Measurements from ENCODE around the gene PBLD.
"Not testable (repeated sequence)": the region's sequence is repeated elsewhere in the genome, so short reads cannot be mapped to it uniquely, and the experiment has no call there.

Gene PBLD

DNA sequence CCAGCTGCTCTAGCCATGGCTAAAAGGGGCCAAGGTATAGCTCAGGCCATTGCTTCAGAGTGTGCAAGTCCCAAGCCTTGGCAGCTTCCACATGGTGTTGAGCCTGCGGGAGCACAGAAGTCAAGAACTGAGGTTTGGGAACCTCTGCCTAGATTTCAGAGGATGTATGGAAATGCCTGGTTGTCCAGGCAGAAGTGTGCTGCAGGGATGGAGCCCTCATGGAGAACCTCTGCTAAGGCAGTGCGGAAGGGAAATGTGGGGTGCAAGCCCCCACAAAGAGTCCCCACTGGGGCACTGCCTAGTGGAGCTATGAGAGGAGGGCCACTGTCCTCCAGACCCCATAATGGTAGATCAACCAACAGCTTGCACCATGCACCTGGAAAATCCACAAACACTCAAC lies 54.9 kb downstream of the PBLD start:
- not testable (repeated sequence) for H3K4me1 ChIP-seq (ENCODE audit: control insufficient read depth, insufficient read depth, low read length); H3K4me3 ChIP-seq (ENCODE audit: low read length); H3K9me3 ChIP-seq (ENCODE audit: control insufficient read depth, insufficient read depth, low read length); H3K27ac ChIP-seq (ENCODE audit: low read length); H3K36me3 ChIP-seq (ENCODE audit: control insufficient read depth, insufficient read depth, low read length); H3K27me3 ChIP-seq (ENCODE audit: control insufficient read depth, insufficient read depth, low read length); DNase-seq (ENCODE audit: low read depth, low spot score)
- no CpG with 5 or more reads among the region's 2 CpGs for WGBS (ENCODE audit: insufficient coverage, insufficient read length)

DNA sequence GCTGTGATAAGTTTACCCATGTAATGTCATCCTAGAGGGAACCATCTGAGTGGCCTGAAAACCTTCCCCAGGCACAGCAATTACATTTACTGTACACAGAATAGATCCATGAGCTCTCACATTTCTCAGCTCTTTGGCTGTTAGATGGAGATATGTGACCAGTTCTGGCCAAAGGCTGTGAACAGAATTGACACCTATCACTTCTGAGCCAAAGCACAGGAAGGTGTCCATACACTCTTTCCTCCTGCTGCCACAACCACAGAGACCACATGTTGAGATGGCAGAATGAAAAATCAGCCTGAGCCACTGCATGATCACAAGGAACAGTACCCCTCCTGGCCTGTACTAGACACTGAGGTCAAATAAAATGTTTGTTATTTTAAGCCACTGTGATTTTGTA lies 56.5 kb downstream of the PBLD start:
- H3K9me3 ChIP-seq (ENCODE audit: control insufficient read depth, insufficient read depth, low read length), result peaks cover 2% of the 10 kb centered on the region
- H3K27me3 ChIP-seq (ENCODE audit: control insufficient read depth, insufficient read depth, low read length), result no peaks in the 10 kb centered on the region
- H3K27ac ChIP-seq (ENCODE audit: low read length), result no peak overlapping the region
- DNase-seq (ENCODE audit: low read depth, low spot score), result no peak
- no peak overlapping the region for H3K4me3 ChIP-seq (ENCODE audit: low read length)
- no peaks in the 10 kb centered on the region for H3K4me1 ChIP-seq (ENCODE audit: control insufficient read depth, insufficient read depth, low read length)
- no peaks in the 10 kb centered on the region for H3K36me3 ChIP-seq (ENCODE audit: control insufficient read depth, insufficient read depth, low read length)

DNA sequence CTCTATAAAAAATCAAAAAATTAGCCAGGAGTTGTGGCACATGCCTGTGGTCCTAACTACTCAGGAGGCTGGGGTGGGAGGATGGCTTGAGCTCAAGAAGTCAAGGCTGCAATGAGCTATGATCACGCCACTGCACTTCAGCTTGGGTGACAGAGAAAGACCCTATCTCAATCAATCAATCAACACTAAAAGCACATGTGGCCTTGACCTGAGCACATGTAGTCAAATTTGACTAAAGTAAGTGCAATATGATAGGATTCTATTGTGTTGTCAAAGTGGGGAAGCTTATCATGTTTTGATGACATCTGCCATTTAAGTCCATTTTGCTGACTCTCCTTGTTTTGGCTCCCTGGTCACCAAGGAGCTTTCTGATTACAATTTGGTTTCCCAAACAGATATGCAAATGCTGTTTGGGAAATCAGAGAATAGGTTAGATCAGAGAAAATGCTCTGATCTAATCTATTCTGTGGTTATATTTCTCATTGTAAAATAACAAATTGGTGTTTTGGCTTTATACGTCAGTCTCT lies 57.1 kb downstream of the PBLD start:
- H3K36me3 ChIP-seq (ENCODE audit: control insufficient read depth, insufficient read depth, low read length), result no peaks in the 10 kb centered on the region
- DNase-seq (ENCODE audit: low read depth, low spot score), result no peak
- H3K27ac ChIP-seq (ENCODE audit: low read length), result no peak overlapping the region
- no CpG with 5 or more reads among the region's 2 CpGs for WGBS (ENCODE audit: insufficient coverage, insufficient read length)
- H3K9me3 ChIP-seq (ENCODE audit: control insufficient read depth, insufficient read depth, low read length), result peaks cover 2% of the 10 kb centered on the region
- H3K4me3 ChIP-seq (ENCODE audit: low read length), result no peak overlapping the region
- H3K4me1 ChIP-seq (ENCODE audit: control insufficient read depth, insufficient read depth, low read length), result no peaks in the 10 kb centered on the region
- H3K27me3 ChIP-seq (ENCODE audit: control insufficient read depth, insufficient read depth, low read length), result no peaks in the 10 kb centered on the region

DNA sequence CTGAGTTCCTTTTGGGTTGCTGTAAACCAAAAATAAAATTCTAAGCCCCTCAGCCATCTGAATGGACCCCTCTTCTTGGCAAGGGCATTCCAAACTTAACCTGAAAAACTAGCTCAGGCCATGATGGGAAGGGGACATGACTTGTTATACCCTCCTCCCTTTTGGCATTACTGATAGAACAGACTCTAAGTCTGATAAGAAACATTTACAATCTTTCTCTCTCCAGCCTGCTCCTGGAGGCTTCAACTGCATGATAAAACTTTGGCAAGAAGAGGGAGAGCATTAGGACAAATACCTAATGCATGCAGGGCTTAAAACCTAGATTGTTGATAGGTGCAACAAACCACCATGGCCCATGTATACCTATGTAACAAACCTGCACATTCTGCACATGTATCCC lies 59.9 kb downstream of the PBLD start:
- Histone ChIP-seq H3K27me3 (ENCODE audit: control insufficient read depth, insufficient read depth, low read length) (no peaks in the 10 kb centered on the region), H3K4me1 (ENCODE audit: control insufficient read depth, insufficient read depth, low read length) (no peaks in the 10 kb centered on the region), H3K27ac (ENCODE audit: low read length) (no peak overlapping the region), H3K36me3 (ENCODE audit: control insufficient read depth, insufficient read depth, low read length) (no peaks in the 10 kb centered on the region), H3K4me3 (ENCODE audit: low read length) (no peak overlapping the region), H3K9me3 (ENCODE audit: control insufficient read depth, insufficient read depth, low read length) (no peaks in the 10 kb centered on the region; the same call in 1 of the 2 replicates)
- DNase-seq (ENCODE audit: low read depth, low spot score), result no peak

DNA sequence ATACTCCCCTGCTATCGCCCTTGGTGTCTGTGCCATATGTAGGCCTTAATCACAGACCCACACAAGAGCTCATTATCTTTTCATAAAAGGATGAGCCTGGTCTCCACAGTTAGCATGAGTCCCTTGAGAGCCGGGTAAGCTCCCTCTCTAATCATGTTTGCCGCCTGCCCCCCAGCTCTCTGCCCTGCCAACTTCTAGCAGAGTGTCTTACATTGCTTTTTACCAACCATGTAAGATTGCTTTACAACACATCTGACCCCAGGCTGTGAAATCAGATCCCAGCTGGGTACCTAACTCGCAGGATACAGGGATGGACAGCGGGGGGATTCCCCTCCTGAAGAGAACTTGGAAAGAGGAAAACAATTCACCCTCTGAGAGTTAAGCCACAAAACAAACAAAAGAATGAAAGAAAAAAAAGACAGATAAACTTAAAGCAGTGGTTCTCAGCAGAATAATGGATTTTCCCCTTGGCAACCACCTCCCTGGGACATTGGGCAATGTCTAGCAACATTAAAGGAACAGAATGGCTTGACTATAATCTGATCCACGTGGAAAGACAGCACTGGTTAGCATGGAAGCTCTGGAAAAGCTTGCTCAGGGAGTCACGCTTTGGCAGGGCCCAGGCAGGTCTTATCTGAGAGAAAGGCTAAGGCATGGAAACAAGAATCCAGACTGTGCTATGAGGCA lies 61.4 kb downstream of the PBLD start:
- H3K27ac ChIP-seq (ENCODE audit: low read length), result no peak overlapping the region
- WGBS (ENCODE audit: insufficient coverage, insufficient read length), result no CpG with 5 or more reads among the region's 7 CpGs
- H3K4me1 ChIP-seq (ENCODE audit: control insufficient read depth, insufficient read depth, low read length), result no peaks in the 10 kb centered on the region
- no peak overlapping the region for H3K4me3 ChIP-seq (ENCODE audit: low read length)
- H3K9me3 ChIP-seq (ENCODE audit: control insufficient read depth, insufficient read depth, low read length), result no peaks in the 10 kb centered on the region
- H3K27me3 ChIP-seq (ENCODE audit: control insufficient read depth, insufficient read depth, low read length), result no peaks in the 10 kb centered on the region
- no peaks in the 10 kb centered on the region for H3K36me3 ChIP-seq (ENCODE audit: control insufficient read depth, insufficient read depth, low read length)
- DNase-seq (ENCODE audit: low read depth, low spot score), result no peak

DNA sequence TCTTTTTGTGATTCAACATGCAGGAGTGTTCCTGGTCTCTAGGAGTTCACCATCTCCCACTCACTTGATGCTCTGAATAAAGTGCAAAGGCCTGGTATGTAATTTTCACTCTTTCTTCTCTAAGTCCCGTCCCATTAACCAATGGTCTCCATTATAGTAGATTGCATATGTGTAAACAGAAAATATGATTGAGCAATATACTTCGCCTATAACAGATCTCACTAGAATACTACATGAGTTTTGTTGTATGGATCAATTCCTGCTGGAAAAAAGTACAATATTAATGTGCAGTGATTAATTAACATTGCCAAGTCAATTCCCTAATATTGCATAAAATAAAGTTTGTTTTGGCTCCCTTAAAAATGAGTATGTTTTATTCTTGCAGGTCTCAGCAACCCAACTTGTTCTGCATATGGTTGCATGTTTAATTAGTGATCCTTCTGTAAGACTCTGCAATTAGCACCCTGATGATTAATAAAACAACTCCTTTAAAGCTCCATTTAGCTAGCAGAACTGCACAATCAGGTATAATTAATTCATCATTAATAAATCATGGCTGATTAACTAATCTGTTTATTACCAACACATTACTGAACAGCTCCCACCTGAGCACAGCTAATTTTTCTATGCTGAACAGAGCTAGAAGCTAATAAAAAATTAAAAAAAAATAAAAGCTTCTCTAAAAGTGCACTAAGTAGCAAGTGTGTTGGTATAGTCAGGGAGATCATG lies 63.0 kb downstream of the PBLD start:
- Histone ChIP-seq H3K27me3 (ENCODE audit: control insufficient read depth, insufficient read depth, low read length) (no peaks in the 10 kb centered on the region), H3K4me1 (ENCODE audit: control insufficient read depth, insufficient read depth, low read length) (no peaks in the 10 kb centered on the region), H3K27ac (ENCODE audit: low read length) (no peak overlapping the region), H3K36me3 (ENCODE audit: control insufficient read depth, insufficient read depth, low read length) (no peaks in the 10 kb centered on the region), H3K4me3 (ENCODE audit: low read length) (no peak overlapping the region), H3K9me3 (ENCODE audit: control insufficient read depth, insufficient read depth, low read length) (no peaks in the 10 kb centered on the region)
- no peak for DNase-seq (ENCODE audit: low read depth, low spot score)
- no CpG with 5 or more reads among the region's 2 CpGs for WGBS (ENCODE audit: insufficient coverage, insufficient read length)

DNA sequence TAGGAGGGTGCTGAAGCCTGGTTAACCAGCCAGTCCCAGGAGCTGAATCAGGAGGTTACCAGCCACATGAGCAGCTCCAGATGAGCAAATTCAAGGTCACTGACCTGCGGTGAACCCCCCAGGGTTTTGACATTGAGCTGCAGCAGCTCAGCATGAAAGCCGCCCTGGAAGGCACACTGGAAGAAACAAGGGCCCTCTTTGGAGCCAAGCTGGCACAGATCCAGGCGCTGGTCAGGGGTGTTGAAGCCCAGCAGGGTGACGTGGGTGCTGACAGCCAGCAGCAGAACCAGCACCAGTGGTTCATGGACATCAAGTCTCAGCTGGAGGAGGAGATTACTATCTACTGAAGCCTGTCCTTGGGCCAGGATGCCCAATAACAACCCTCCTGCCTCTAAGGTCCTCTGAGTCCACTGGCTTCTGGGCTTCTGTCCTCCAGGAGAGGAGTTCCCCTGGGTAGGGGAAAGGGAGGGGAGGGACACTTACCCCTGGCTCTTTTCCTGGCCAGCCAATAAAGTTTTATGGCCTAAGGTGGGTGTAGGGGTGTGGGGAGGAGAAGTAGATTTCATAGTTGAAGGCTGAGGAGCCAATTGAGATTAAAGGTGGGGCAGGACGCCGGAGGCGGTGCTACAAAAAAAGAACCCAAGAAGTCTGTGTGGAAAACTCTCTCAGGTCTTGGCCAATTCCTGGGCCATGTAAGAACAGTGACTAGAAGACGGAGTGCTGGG lies 71.4 kb downstream of the PBLD start:
- H3K4me3 ChIP-seq (ENCODE audit: low read length), result no peak overlapping the region
- no CpG with 5 or more reads among the region's 8 CpGs for WGBS (ENCODE audit: insufficient coverage, insufficient read length)
- H3K9me3 ChIP-seq (ENCODE audit: control insufficient read depth, insufficient read depth, low read length), result no peaks in the 10 kb centered on the region
- H3K27me3 ChIP-seq (ENCODE audit: control insufficient read depth, insufficient read depth, low read length), result no peaks in the 10 kb centered on the region
- H3K4me1 ChIP-seq (ENCODE audit: control insufficient read depth, insufficient read depth, low read length), result no peaks in the 10 kb centered on the region
- no peak for DNase-seq (ENCODE audit: low read depth, low spot score)
- H3K27ac ChIP-seq (ENCODE audit: low read length), result no peak overlapping the region
- H3K36me3 ChIP-seq (ENCODE audit: control insufficient read depth, insufficient read depth, low read length), result no peaks in the 10 kb centered on the region

DNA sequence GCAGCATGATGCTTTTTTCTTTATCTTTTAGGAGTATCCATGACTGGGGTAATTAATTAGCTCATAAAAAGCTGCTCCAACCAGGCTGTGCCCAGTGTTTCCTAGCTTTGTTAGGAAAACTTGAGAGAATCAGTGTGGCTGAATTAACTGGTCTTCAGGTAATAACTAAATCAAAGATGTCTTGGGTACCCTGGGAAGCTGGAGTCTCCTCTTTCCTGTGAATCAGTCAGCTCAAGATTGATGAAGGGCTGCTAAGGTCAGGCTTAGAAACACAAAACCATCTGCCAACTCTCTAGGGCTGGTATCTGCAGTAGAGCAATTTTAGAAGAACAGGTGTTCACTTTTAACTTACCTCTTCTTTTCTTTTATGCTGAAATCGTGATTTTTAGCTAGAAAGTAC lies 79.4 kb downstream of the PBLD start:
- no CpG with 5 or more reads among the region's 1 CpG for WGBS (ENCODE audit: insufficient coverage, insufficient read length)

DNA sequence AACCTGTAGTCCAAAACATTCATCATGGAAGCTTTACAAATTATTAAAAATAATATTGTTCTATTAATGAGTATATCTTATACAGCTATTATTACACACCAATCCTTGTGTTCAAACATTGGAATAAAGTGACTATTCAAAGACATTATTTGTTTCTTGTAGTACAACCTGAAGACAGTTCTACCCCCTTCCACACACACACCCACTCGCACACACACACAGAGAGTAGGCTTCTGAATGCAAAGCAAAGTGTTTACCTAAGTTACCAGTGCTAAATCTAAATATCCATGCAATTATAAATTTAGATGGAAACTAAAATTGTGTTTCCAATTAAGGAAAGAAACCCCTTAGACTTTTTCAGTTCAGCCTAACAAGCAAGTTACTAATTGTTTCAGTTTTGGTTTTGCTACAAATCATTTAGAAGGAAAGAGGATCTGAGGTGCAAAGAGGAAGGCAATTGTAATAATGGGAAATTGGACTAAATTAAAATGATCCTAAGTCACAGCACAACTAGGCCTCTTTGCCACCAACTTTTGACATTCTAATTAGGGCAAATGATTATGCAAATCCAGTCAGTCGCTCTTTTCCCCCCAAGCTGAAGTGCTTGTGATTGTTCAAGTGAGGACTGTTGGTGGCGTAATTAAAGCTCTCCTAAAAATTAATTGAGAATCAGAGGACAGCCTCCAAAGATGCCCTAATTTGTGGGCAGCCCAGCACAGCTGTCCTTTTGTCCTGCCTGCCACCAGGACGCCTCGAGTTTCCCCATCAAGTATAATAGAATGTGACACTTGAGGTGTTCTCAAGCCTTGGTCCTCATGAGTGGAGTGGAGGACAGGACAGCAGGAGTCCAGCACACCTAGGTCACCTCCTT lies 80.9 kb downstream of the PBLD start:
- Histone ChIP-seq H3K36me3 (ENCODE audit: control insufficient read depth, insufficient read depth, low read length) (no peaks in the 10 kb centered on the region), H3K4me3 (ENCODE audit: low read length) (no peak overlapping the region), H3K4me1 (ENCODE audit: control insufficient read depth, insufficient read depth, low read length) (no peaks in the 10 kb centered on the region), H3K9me3 (ENCODE audit: control insufficient read depth, insufficient read depth, low read length) (no peaks in the 10 kb centered on the region), H3K27me3 (ENCODE audit: control insufficient read depth, insufficient read depth, low read length) (no peaks in the 10 kb centered on the region; the same call in 1 of the 2 replicates), H3K27ac (ENCODE audit: low read length) (no peak overlapping the region)
- WGBS (ENCODE audit: insufficient coverage, insufficient read length), result no CpG with 5 or more reads among the region's 5 CpGs
- DNase-seq (ENCODE audit: low read depth, low spot score), result no peak

More for the DNA sequence above, 79.4 kb downstream of the PBLD start:
- Histone ChIP-seq H3K36me3 (ENCODE audit: control insufficient read depth, insufficient read depth, low read length) (no peaks in the 10 kb centered on the region), H3K27me3 (ENCODE audit: control insufficient read depth, insufficient read depth, low read length) (no peaks in the 10 kb centered on the region; the same call in 1 of the 2 replicates), H3K4me1 (ENCODE audit: control insufficient read depth, insufficient read depth, low read length) (no peaks in the 10 kb centered on the region), H3K9me3 (ENCODE audit: control insufficient read depth, insufficient read depth, low read length) (no peaks in the 10 kb centered on the region), H3K27ac (ENCODE audit: low read length) (no peak overlapping the region), H3K4me3 (ENCODE audit: low read length) (no peak overlapping the region)
- no peak for DNase-seq (ENCODE audit: low read depth, low spot score)

DNA sequence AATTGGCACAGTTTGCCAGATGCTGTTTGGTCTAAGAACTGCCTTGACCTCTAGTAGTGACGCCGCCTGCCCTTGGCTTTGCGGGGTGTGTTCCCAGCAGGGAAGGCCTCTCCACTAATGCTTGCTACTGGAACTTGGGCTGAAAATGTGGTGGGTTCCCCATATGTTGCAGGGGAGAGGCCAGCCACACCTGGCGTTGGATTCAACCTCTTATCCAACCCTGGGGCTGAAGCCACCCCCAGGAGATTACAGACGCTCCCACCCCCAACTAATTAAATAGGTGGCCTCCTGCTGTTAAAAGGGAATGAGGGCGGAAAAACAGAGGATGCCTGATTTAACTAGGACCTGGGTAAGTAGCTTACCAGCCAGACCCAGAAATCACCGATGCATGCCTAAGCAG lies 81.6 kb downstream of the PBLD start:
- H3K4me3 ChIP-seq (ENCODE audit: low read length), result no peak overlapping the region
- H3K36me3 ChIP-seq (ENCODE audit: control insufficient read depth, insufficient read depth, low read length), result no peaks in the 10 kb centered on the region
- H3K4me1 ChIP-seq (ENCODE audit: control insufficient read depth, insufficient read depth, low read length), result no peaks in the 10 kb centered on the region
- DNase-seq (ENCODE audit: low read depth, low spot score), result no peak
- WGBS (ENCODE audit: insufficient coverage, insufficient read length), result no CpG with 5 or more reads among the region's 7 CpGs
- no peaks in the 10 kb centered on the region; the same call in 1 of the 2 replicates for H3K27me3 ChIP-seq (ENCODE audit: control insufficient read depth, insufficient read depth, low read length)
- no peaks in the 10 kb centered on the region for H3K9me3 ChIP-seq (ENCODE audit: control insufficient read depth, insufficient read depth, low read length)
- H3K27ac ChIP-seq (ENCODE audit: low read length), result no peak overlapping the region
